HG03342 (cell line): ENCODE measurements around the gene C2CD2L.
A peak's percentile ranks its signal among the peaks of the same experiment; 100 is the strongest.
"Not testable (repeated sequence)": the region's sequence is repeated elsewhere in the genome, so short reads cannot be mapped to it uniquely, and the experiment has no call there.

Experiments
- ATAC-seq: cut with Tn5 transposase; IDR thresholded peaks from one replicate; pipeline ENCODE4 v1.9.1; 2021; ENCODE audit warnings: mild to moderate bottlenecking, moderate library complexity; ENCODE audit not compliant: unreplicated experiment

The C2CD2L gene

GRCh38 chr11:119092880-119093842 lies 14.0 kb upstream of the C2CD2L start:
- no peak for ATAC-seq

DNA sequence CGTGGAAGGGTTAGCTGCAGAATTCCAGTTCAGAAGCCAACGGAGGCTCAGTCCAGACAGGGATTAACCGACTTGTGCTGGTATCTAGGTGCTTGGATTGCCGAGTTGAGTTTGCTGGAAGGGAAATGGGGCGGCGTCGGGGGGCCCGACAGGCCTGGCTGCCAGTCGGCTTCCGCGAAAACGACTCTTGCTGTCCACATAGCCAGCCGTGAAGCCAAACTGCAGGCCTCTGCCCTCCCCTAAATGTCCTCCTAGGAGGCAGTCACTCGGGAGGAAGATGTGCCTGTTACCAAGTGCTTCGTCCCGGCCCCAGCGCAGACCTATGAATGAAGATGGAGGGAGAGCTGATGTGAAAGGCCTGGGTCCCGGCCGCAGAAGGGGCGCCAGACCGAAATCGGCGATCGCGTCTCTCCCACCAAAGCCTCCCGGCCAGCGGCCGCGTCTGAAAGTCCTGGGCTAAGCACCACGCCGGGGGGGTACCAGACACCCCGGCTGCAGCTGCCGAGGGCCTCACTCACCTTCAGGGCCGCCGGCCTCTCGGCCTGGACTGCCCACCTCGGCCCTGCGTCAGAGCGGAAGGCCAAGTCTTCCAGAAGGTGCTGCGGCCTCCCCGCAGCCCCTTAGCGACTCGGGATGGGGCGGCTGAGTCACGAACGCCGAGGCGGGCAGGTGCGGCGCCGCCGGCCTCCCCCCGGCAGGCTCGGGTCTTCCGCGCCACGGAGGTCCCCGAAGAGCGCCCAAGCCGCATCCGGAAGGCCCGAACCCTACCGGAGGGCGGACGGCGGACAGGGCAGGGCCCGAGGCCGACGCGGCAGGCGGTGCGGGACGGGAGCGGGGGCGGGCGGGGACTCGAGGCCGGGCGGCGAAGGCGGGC lies 13.0 kb upstream of the C2CD2L start:
- ATAC-seq = no peak

DNA sequence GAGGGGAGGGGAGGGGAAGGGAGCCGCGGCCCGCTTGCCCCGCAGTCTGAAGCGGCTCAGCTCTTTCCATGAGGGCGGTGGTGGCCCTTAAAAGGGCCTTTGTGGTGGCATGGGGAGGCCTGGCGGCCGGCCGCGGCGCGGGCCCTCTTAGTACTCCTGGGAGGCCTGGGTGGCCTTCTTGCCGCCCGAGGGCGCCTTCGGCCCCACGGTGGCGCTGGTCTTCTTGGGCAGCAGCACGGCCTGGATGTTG lies 12.4 kb upstream of the C2CD2L start:
- peak; percentile 31 for ATAC-seq

DNA sequence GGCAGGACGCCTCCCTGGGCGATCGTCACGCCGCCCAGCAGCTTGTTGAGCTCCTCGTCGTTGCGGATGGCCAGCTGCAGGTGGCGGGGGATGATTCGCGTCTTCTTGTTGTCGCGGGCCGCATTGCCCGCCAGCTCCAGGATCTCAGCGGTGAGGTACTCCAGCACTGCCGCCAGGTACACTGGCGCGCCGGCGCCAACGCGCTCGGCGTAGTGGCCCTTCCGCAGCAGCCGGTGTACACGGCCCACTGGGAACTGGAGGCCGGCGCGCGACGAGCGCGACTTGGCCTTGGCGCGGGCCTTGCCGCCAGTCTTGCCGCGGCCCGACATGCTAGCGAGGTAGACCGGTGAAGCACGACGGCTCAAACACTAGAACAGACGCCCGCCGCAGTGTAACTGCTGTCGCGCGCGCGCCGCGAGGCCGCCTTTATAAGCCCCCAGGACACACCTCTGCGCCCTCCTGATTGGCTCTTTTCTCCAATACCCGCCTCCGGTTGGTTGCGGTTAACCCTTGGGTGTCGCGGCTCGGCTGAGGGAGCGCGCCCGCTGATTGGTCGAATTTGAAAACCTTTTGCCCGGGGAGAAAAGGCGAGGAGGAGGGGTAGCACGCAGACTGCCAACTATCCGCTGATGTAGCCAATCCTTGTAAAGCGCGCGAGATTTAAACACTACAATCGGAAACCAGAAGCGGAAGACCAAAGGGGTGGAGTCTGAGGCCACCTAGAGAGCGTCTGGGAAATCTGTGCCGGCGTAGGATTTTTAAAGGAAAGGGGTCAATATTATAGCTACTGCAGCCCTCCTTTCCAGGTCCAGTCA lies 11.9 kb upstream of the C2CD2L start:
- ATAC-seq = peak; percentile 80

DNA sequence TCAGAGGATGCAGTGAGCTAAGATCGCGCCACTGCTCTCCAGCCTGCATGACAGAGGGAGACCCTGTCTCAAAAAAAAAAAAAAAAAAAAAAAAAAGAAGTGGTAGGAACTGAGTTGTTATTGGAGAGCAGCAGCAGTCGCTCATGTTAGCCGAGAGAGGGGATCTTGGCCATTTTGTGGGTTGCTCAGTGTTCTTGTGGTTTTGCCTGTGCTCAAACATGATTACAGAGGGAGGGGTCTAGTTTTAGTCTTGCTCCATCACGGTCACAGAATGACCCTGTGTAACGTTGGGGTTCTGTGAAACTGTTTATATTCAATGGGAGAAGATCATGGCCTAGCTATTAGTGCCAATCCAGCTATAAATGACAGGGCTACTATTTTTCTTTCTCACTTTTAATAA lies 7.4 kb upstream of the C2CD2L start:
- no peak for ATAC-seq

DNA sequence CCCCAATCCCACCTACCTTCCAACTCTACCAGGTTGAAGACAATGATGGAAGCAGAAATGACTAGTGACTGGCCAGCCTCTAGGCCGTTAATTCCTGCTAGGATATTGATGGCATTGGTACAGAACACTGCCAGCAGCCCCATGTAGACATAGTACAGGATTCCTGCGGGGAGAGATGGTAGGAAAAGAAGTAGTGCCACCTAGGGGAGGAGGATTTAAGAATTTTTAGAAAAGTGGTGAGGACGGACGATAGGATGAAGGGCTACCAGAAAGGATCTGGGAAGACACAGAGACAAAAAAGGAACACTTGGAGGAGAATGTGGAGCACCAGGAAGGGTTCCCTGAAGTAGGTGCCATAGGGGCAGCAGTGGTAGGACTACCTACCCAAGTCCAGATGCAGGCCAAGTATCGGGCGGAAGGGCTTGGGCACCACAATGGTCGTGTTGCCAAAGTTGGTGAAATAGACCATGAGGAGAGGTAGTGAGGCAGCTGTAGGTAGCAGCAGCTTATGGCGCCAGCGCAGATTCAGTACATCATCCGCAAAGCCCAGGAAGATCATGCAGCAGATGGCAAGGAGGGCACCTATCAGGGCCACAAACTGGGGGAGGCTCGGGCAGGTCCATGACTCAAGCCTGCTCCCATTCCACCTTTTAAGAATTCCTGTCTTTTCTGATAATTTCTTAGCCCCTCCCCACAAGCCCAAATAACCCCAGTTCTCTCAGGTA lies 6.7 kb upstream of the C2CD2L start:
- no peak for ATAC-seq

- peak; percentile 20 for ATAC-seq
These were observed 6.0 kb upstream of the C2CD2L start for GRCh38 chr11:119100994-119101758.

DNA sequence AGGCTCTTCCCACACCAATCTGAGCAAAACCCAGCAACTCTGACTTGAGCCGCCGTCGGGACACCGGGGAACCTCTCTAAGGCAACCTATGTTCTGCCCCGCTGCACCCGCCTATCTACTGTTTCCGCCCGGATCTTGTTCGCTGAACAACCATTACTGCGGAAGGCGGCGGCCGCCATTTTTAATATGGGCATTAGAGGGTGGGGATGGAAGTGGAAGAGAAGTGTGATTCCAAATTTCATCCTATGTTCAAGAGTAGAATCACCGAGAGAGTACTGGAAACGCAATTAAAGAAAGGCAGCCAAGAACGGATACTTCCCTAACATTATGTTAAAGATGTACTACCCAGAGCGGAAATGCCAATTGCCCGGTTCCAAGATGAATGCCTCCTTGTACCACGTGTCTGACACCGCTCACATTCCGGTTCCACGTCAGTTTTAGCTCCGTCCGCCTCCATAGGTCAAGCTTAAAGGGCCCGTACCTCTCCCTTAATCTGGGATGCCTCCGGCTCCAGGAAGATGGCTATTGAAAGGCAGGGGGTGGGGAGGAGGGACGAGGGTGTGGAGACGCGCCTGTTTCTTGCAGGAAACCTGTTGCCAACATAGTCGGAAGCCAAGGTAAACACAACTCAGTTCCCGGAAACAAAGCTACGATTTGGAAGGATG lies 5.3 kb upstream of the C2CD2L start, which contains the start of gene DPAGT1:
DPAGT1 (minus strand) TSS at position 95 of the 665 bp plus-strand sequence. CDS start 198 bp downstream, outside the sequence.
- peak; percentile 74 for ATAC-seq

GRCh38 chr11:119103161-119103664 lies 3.9 kb upstream of the C2CD2L start:
- not testable (repeated sequence) for ATAC-seq

GRCh38 chr11:119103793-119104192 lies 3.4 kb upstream of the C2CD2L start:
- ATAC-seq = no peak

GRCh38 chr11:119107538-119108145 lies 498 bp downstream of the C2CD2L start:
- peak; percentile 17 for ATAC-seq

- ATAC-seq = no peak
These were observed 1.2 kb downstream of the C2CD2L start for GRCh38 chr11:119108146-119108856.

- no peak for ATAC-seq
These were observed 1.7 kb downstream of the C2CD2L start for GRCh38 chr11:119108857-119109221.

- no peak for ATAC-seq
These were observed 2.7 kb downstream of the C2CD2L start for GRCh38 chr11:119109843-119110242.

GRCh38 chr11:119110439-119110838 lies 3.3 kb downstream of the C2CD2L start:
- no peak for ATAC-seq

- no peak for ATAC-seq
These were observed 4.3 kb downstream of the C2CD2L start for GRCh38 chr11:119111361-119111925.

GRCh38 chr11:119112314-119113020 lies 5.3 kb downstream of the C2CD2L start:
- ATAC-seq = no peak
